ENCODE data around the gene PEX11A.

DNA sequence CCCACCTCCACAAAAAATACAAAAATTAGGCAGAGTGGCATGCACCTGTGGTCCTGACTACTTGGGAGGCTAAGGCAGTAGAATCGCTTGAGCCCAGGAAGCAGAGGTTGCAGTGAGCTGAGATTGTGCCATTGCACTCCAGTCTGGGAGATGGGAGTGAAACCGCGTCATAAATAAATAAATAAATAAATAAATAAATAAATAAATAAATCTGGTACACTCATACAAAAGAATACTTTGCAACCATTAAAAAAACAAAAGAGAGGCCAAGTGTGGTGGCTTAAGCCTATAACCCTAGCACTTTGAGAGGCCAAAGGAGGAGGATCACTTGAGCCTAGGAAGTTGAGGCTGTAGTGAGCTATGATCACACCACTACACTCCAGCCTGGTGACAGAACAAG is 32.5 kb upstream of the PEX11A start:
- TF ChIP-seq, protein P1, sequence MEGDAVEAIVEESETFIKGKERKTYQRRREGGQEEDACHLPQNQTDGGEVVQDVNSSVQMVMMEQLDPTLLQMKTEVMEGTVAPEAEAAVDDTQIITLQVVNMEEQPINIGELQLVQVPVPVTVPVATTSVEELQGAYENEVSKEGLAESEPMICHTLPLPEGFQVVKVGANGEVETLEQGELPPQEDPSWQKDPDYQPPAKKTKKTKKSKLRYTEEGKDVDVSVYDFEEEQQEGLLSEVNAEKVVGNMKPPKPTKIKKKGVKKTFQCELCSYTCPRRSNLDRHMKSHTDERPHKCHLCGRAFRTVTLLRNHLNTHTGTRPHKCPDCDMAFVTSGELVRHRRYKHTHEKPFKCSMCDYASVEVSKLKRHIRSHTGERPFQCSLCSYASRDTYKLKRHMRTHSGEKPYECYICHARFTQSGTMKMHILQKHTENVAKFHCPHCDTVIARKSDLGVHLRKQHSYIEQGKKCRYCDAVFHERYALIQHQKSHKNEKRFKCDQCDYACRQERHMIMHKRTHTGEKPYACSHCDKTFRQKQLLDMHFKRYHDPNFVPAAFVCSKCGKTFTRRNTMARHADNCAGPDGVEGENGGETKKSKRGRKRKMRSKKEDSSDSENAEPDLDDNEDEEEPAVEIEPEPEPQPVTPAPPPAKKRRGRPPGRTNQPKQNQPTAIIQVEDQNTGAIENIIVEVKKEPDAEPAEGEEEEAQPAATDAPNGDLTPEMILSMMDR (IDR thresholded peaks at IDR 0.05), result no peak
- no peak for TF ChIP-seq POLR2A (IDR thresholded peaks at IDR 0.05)

Data from thyroid gland (tissue), 4 donors.